ENCODE measurements around the gene ATP8A2. TPM values are rescaled to one million over a fixed set of nuclear protein-coding genes. Genes with fewer than 3 reads are reported as not detected.
A peak's percentile ranks its signal among the peaks of the same experiment; 100 is the strongest.

ATP8A2 gene
- total and polyA plus RNA-seq, 4 donors: 0.31 to 2.7 (median 1.1) TPM

GRCh38 chr13:25922376-25922775, 550.6 kb downstream of the ATP8A2 start:
- Histone ChIP-seq H3K9ac (ENCODE audit: insufficient read depth in 1 of 2, low read length in 2 of 2) (no peak overlapping the region), H3K27ac (ENCODE audit: low read depth in 1 of 2, low read length in 1 of 2) (no peak overlapping the region), H3K4me3 (no peak overlapping the region), H3K9me3 (ENCODE audit: control insufficient read depth in 4 of 4, insufficient read depth in 3 of 4, low read length in 3 of 4) (no peaks in the 10 kb centered on the region), H3K4me1 (ENCODE audit: control insufficient read depth in 5 of 5, insufficient read depth in 5 of 5, low read length in 5 of 5) (peaks cover 0 to 3% (median 0%) of the 10 kb centered on the region in 5 donors), H3K27me3 (ENCODE audit: control insufficient read depth in 3 of 3, insufficient read depth in 3 of 3, low read length in 2 of 3) (no peaks in the 10 kb centered on the region), H3K36me3 (ENCODE audit: control insufficient read depth in 4 of 4, insufficient read depth in 4 of 4, low read length in 4 of 4) (no peaks in the 10 kb centered on the region)
- no peak for TF ChIP-seq CTCF (IDR thresholded peaks at IDR 0.05; ENCODE audit: control extremely low read depth, extremely low read depth)
- 71% methylated on average over 9 of the region's 9 CpGs for WGBS, 2 donors
- ATAC-seq (ENCODE audit: insufficient read depth, low FRiP score): no peak
- no peak for DNase-seq

- peak in 1 of 3 donors; percentile 67 for DNase-seq
- H3K36me3 ChIP-seq (ENCODE audit: control insufficient read depth in 4 of 4, insufficient read depth in 4 of 4, low read length in 4 of 4): no peaks in the 10 kb centered on the region
- H3K4me3 ChIP-seq: no peak overlapping the region
- peaks cover 0 to 13% (median 5%) of the 10 kb centered on the region in 5 donors for H3K4me1 ChIP-seq (ENCODE audit: control insufficient read depth in 5 of 5, insufficient read depth in 5 of 5, low read length in 5 of 5)
- no peak overlapping the region for H3K27ac ChIP-seq (ENCODE audit: low read depth in 1 of 2, low read length in 1 of 2)
- no peak for TF ChIP-seq CTCF (IDR thresholded peaks at IDR 0.05; ENCODE audit: control extremely low read depth, extremely low read depth)
- ATAC-seq (ENCODE audit: insufficient read depth, low FRiP score): no peak
- no peak overlapping the region for H3K9ac ChIP-seq (ENCODE audit: insufficient read depth in 1 of 2, low read length in 2 of 2)
- no peaks in the 10 kb centered on the region for H3K27me3 ChIP-seq (ENCODE audit: control insufficient read depth in 3 of 3, insufficient read depth in 3 of 3, low read length in 2 of 3)
- 69 to 77% methylated on average over 5 of the region's 5 CpGs for WGBS, 2 donors
- no peaks in the 10 kb centered on the region for H3K9me3 ChIP-seq (ENCODE audit: control insufficient read depth in 4 of 4, insufficient read depth in 3 of 4, low read length in 3 of 4)
Measured at GRCh38 chr13:25923217-25924085, 551.7 kb downstream of the ATP8A2 start.

GRCh38 chr13:25927363-25927762, 555.6 kb downstream of the ATP8A2 start:
- no peak overlapping the region for H3K4me3 ChIP-seq
- TF ChIP-seq CTCF (IDR thresholded peaks at IDR 0.05; ENCODE audit: control extremely low read depth, extremely low read depth): no peak
- DNase-seq (no peak), ATAC-seq (ENCODE audit: insufficient read depth, low FRiP score) (no peak)
- H3K4me1 ChIP-seq (ENCODE audit: control insufficient read depth in 5 of 5, insufficient read depth in 5 of 5, low read length in 5 of 5): peaks cover 0 to 13% (median 5%) of the 10 kb centered on the region in 5 donors
- H3K9ac ChIP-seq (ENCODE audit: insufficient read depth in 1 of 2, low read length in 2 of 2): no peak overlapping the region
- no peak overlapping the region for H3K27ac ChIP-seq (ENCODE audit: low read depth in 1 of 2, low read length in 1 of 2)
- H3K36me3 ChIP-seq (ENCODE audit: control insufficient read depth in 4 of 4, insufficient read depth in 4 of 4, low read length in 4 of 4): no peaks in the 10 kb centered on the region
- WGBS, 2 donors: 72 to 79% methylated on average over 6 of the region's 6 CpGs
- no peaks in the 10 kb centered on the region for H3K27me3 ChIP-seq (ENCODE audit: control insufficient read depth in 3 of 3, insufficient read depth in 3 of 3, low read length in 2 of 3)
- peaks cover 0 to 2% (median 0%) of the 10 kb centered on the region in 4 donors for H3K9me3 ChIP-seq (ENCODE audit: control insufficient read depth in 4 of 4, insufficient read depth in 3 of 4, low read length in 3 of 4)
